HAP-1 (cell line): ENCODE measurements around the gene GARNL3.

Experiments used
- DNase-seq, 2 experiments: peaks; one replicate each; pipeline ENCODE4 v3.0.0-alpha.2; 2016 to 2020; ENCODE audit warnings: low spot score in 2 of 2
- H3K27me3 ChIP-seq: fragments of 250-450 bp; sonication (Bioruptor Pico); 2 replicates; pipeline ENCODE4 v1.5.1; 2020; ENCODE audit warnings: low read depth, mild to moderate bottlenecking, moderate library complexity
- H3K36me3 ChIP-seq: fragments of 250-450 bp; sonication (Bioruptor Pico); replicated peaks from 2 replicates; pipeline ENCODE4 v1.5.1; 2020; ENCODE audit warnings: mild to moderate bottlenecking
- H3K4me1 ChIP-seq: fragments of 250-450 bp; sonication (Bioruptor Pico); 2 replicates; pipeline ENCODE4 v1.5.1; 2020; ENCODE audit warnings: mild to moderate bottlenecking
- H3K4me3 ChIP-seq: fragments of 250-450 bp; sonication (Bioruptor Pico); 2 replicates; pipeline ENCODE4 v1.5.1; 2020; ENCODE audit warnings: mild to moderate bottlenecking, moderate library complexity
- H3K9me3 ChIP-seq: fragments of 250-450 bp; sonication (Bioruptor Pico); 2 replicates; pipeline ENCODE4 v1.5.1; 2020; ENCODE audit warnings: mild to moderate bottlenecking, moderate library complexity
- in situ Hi-C: fragments of 300-500 bp; cut with MboI; formaldehyde crosslinking; loops from 3 replicates; pipeline ENCODE4 v1.14.3; 2020; ENCODE audit warnings: low sequenced_read_pairs, inconsistent platforms, mixed read lengths

The GARNL3 gene

GRCh38 chr9:127249877-127250276, 14.7 kb upstream of the GARNL3 start:
- H3K9me3 ChIP-seq, result no peaks in the 10 kb centered on the region
- H3K4me3 ChIP-seq, result no peak overlapping the region
- no peaks in the 10 kb centered on the region; the same call in 1 of the 2 replicates for H3K36me3 ChIP-seq
- H3K27me3 ChIP-seq, result no peaks in the 10 kb centered on the region
- DNase-seq, result no peak
- in situ Hi-C loops, result no loop called here
- H3K4me1 ChIP-seq, result peaks cover 4% of the 10 kb centered on the region; the same call in 1 of the 2 replicates

GRCh38 chr9:127250896-127251391, 13.6 kb upstream of the GARNL3 start:
- Histone ChIP-seq H3K9me3 (no peaks in the 10 kb centered on the region), H3K27me3 (no peaks in the 10 kb centered on the region), H3K4me3 (no peak overlapping the region), H3K36me3 (no peaks in the 10 kb centered on the region; the same call in 1 of the 2 replicates), H3K4me1 (peaks cover 2% of the 10 kb centered on the region; the same call in 1 of the 2 replicates)
- DNase-seq, result no peak
- in situ Hi-C loops, result no loop called here

DNA sequence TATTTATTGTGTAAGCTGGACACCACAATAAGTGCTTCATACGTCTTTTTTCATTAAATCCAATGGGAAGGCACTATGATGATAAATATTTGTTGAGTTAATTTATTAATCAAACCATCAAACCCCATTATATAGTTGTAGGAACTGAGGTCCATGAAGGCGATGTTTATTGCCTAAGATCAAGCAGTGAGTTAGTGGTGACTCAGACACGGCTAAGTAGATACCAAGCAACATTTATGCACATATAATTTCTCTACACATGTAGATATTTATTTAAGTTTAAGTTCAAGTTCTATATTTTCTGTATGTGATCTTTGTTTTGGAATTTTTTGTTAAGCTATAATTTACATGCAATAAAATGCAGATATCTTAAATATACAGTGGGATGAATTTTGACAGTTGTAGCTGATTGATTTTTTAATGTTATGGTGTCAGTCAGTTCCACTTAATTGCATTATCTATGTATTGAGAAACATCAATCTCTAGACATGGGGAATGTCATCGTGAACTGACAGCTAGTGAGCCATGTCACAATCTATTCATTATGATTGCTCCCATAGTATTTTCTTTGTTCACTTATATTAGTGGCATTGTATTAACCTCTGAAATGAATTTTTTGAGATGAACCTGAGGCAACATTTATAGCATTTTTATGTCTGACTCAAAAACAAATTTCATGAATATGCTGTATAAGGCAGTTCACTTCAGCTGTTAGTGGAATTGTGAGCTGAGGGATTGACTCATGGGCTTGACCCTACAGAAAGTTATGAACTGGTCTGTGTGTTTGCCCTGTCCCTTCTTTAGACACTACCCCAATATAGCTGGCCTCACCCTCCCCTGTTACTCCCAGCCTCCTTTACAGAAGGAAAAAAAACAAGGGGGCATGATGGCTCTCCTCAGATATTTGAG, 11.9 kb upstream of the GARNL3 start:
- no peaks in the 10 kb centered on the region for H3K9me3 ChIP-seq
- H3K4me3 ChIP-seq, result no peak overlapping the region
- no peaks in the 10 kb centered on the region; the same call in 1 of the 2 replicates for H3K36me3 ChIP-seq
- in situ Hi-C loops, result no loop called here
- H3K27me3 ChIP-seq, result no peaks in the 10 kb centered on the region
- H3K4me1 ChIP-seq, result peaks cover 2% of the 10 kb centered on the region; the same call in 1 of the 2 replicates
- DNase-seq, result no peak

DNA sequence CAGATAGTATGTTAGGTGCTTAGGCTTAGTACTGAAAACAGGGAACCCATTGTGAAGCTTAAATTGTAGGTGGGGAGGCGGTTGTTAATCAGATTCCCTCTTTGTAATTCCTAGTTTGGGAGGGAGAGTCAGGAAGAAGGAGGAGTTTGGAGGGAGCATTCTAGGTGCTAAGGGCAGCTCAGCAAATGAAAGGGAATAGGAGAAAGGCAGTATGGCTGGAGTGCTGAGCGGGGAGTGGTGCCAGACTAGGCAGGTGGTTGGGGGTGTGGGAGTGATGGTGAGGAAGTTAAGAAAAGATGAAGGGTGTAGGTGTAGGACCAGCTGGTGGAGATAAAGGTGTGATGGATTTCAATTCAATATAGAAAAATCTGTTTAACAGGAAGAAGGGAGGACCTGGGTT, 11.1 kb upstream of the GARNL3 start:
- no peaks in the 10 kb centered on the region; the same call in 1 of the 2 replicates for H3K36me3 ChIP-seq

DNA sequence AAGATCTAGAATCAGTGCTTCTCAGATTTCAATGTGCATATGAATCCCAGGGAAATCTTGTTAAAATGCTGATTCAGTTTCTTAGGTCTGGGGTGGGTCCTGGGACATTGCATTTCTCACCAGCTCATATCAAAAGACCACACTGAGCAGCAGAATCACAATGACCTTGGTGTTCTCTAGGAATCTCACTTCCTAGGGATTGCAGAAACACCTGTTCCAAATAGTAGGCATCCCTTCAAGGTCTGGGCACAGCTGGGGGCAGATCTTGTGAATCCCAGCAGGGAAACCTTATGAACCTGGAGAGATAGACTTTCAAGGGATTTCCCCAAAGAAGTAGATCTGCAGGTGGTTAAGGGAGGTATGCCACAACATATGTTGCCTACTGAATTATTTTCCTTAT, 8.9 kb upstream of the GARNL3 start:
- Histone ChIP-seq H3K9me3 (no peaks in the 10 kb centered on the region), H3K4me3 (no peak overlapping the region), H3K4me1 (peaks cover 2% of the 10 kb centered on the region; the same call in 1 of the 2 replicates), H3K36me3 (no peaks in the 10 kb centered on the region; the same call in 1 of the 2 replicates), H3K27me3 (no peaks in the 10 kb centered on the region)
- no peak for DNase-seq
- in situ Hi-C loops, result no loop called here

More for the DNA sequence above, 11.1 kb upstream of the GARNL3 start:
- Histone ChIP-seq H3K4me1 (peaks cover 2% of the 10 kb centered on the region; the same call in 1 of the 2 replicates), H3K27me3 (no peaks in the 10 kb centered on the region), H3K4me3 (no peak overlapping the region), H3K9me3 (no peaks in the 10 kb centered on the region)
- in situ Hi-C loops, result no loop called here
- DNase-seq, result no peak

DNA sequence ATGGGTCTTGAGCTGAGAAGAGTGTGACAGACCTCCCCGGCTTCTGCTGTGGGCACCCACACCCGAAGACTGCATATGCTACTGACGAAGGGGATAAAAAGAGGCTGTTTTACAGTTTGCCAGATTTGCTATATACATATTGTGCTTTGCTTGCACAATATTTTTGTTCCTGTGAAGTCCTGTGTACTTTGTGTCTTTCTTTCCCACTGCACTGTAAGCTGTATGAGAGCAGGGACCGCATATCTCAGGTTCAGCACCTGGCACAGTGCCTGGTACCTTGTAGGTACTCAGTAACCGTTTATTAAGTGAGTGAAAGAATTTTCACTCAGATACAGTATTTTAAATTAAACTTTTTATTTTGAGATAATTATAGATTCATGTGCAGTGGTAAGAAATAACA, 8.2 kb upstream of the GARNL3 start:
- no peak for DNase-seq
- no peaks in the 10 kb centered on the region for H3K9me3 ChIP-seq
- H3K36me3 ChIP-seq, result no peaks in the 10 kb centered on the region; the same call in 1 of the 2 replicates
- no peaks in the 10 kb centered on the region for H3K27me3 ChIP-seq
- H3K4me3 ChIP-seq, result no peak overlapping the region
- H3K4me1 ChIP-seq, result peaks cover 2% of the 10 kb centered on the region; the same call in 1 of the 2 replicates
- in situ Hi-C loops, result no loop called here

- Histone ChIP-seq H3K4me1 (peaks cover 2% of the 10 kb centered on the region; the same call in 1 of the 2 replicates), H3K9me3 (no peaks in the 10 kb centered on the region), H3K4me3 (no peak overlapping the region), H3K36me3 (no peaks in the 10 kb centered on the region; the same call in 1 of the 2 replicates), H3K27me3 (no peaks in the 10 kb centered on the region)
- DNase-seq, result no peak
- in situ Hi-C loops, result no loop called here
Observed at GRCh38 chr9:127258606-127259471, 5.7 kb upstream of the GARNL3 start.

DNA sequence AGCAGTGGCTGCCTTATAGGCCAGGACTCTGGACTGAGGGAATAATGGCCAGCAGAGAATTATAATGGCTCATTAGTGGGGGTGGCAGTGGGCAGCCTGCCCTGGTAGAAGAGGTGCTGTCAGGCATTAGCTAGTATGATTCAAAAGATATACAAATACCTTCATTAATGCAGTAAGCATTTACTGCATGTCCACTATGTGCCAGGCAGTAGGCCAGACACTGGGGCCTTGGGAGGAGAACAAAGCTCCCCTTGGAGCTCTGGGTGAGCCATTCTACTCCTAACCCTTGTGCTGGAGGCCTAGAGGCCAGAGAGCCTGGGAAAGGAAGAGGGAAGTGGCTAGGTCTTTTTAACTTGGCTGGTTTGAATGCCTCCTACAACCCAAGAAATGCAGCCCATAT, 2.0 kb upstream of the GARNL3 start:
- no peaks in the 10 kb centered on the region for H3K27me3 ChIP-seq
- no peaks in the 10 kb centered on the region for H3K9me3 ChIP-seq
- H3K4me1 ChIP-seq, result no peaks in the 10 kb centered on the region
- no peak overlapping the region for H3K4me3 ChIP-seq
- H3K36me3 ChIP-seq, result no peaks in the 10 kb centered on the region
- in situ Hi-C loops, result no loop called here
- DNase-seq, result no peak

DNA sequence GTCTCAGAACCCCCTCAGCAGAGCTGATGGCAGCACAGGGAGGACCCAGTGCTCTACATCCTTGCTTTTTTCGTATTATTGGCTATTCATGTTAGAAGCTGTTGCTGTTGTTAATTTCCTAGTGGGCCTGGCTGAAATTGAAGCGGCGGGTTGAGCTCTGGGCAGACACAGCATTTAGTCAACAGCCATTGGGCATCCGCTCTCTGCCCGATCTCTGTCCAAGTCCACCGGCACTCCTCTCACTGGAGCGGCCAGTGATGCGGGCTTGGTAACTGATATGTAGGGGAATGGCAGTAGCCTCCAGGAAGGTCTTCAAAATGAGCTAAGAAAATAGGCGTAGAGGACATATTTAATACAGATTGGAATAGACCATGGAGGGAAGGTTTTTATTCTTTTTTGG, 1.3 kb upstream of the GARNL3 start:
- Histone ChIP-seq H3K27me3 (no peaks in the 10 kb centered on the region), H3K4me3 (no peak overlapping the region), H3K4me1 (no peaks in the 10 kb centered on the region), H3K9me3 (no peaks in the 10 kb centered on the region), H3K36me3 (no peaks in the 10 kb centered on the region)
- in situ Hi-C loops, result no loop called here
- DNase-seq, result no peak

DNA sequence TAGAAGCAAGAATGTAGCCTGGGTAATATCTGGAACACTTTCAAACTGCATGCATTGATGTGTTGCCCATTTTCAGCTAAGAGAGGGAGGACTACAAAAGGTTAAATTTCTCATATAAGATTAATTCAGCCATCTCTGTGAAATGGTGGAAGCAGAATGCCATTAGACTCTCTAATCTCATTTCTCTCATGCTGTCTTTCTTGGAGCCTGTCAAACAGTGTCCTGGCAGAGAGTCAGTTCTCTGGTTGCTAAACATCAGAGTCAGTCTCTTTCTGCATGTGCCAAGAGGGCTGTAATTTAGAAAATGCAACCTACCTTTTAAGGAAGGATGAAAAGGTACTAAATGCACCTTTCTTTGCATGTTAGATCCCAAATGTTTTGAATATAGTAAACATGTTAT, 910 bp upstream of the GARNL3 start:
- no peak for DNase-seq
- Histone ChIP-seq H3K9me3 (no peaks in the 10 kb centered on the region), H3K36me3 (no peaks in the 10 kb centered on the region), H3K27me3 (no peaks in the 10 kb centered on the region), H3K4me1 (no peaks in the 10 kb centered on the region), H3K4me3 (no peak overlapping the region)
- in situ Hi-C loops, result no loop called here

GRCh38 chr9:127267793-127268525, 3.4 kb downstream of the GARNL3 start:
- no peaks in the 10 kb centered on the region for H3K9me3 ChIP-seq
- no peak overlapping the region for H3K4me3 ChIP-seq
- H3K27me3 ChIP-seq, result no peaks in the 10 kb centered on the region
- DNase-seq, result no peak
- in situ Hi-C loops, result no loop called here
- H3K4me1 ChIP-seq, result no peaks in the 10 kb centered on the region
- no peaks in the 10 kb centered on the region for H3K36me3 ChIP-seq

DNA sequence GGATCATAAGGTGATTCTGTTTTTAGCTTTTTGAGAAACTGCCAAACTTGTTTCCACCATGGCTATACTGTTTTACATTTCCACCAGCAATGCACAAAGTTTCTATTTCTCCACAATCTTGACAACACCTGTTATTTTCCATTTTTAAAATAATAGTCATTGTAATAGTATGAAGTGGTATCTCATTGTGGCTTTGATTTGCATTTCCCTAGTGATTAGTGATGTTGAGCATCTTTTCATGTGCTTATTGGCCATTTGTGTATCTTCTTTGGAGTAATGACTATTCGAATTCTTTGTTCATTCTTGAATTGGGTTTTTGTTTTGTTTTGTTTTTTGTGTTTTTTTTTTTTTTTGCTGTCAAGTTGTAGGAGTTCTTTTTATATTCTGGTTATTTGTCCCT, 4.9 kb downstream of the GARNL3 start:
- Histone ChIP-seq H3K4me3 (no peak overlapping the region), H3K36me3 (no peaks in the 10 kb centered on the region; the same call in 1 of the 2 replicates), H3K4me1 (no peaks in the 10 kb centered on the region), H3K9me3 (no peaks in the 10 kb centered on the region), H3K27me3 (no peaks in the 10 kb centered on the region)
- in situ Hi-C loops, result no loop called here
- no peak for DNase-seq

DNA sequence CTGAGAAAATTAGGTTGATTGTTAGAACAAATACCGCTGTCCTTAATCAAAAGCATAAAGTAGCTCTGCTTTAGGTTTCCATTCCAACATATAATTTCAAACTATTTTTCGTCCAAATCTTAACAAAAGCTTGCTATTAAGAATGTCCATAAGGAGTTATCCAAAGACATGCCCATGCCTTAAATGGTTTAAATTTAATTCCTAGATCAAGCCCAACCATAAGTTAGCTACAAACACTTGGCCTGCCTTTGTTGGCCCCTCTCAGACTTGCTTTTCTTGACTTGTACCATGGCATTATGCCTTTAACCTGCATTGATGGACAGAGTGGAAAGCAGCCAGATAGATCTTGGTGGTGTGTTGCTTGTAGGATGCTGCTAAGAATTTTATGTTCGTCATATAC, 8.8 kb downstream of the GARNL3 start:
- Histone ChIP-seq H3K27me3 (no peaks in the 10 kb centered on the region), H3K4me1 (peaks cover 2% of the 10 kb centered on the region; the same call in 1 of the 2 replicates), H3K36me3 (no peaks in the 10 kb centered on the region; the same call in 1 of the 2 replicates), H3K9me3 (no peaks in the 10 kb centered on the region), H3K4me3 (no peak overlapping the region)
- in situ Hi-C loops, result no loop called here
- no peak for DNase-seq
